ENCODE measurements around the gene TAMM41.

The TAMM41 gene

GRCh38 chr3:11807686-11808085 lies 39.0 kb downstream of the TAMM41 start:
- no peaks in the 10 kb centered on the region for H3K9me3 ChIP-seq
- no peak for DNase-seq
- no peaks in the 10 kb centered on the region for H3K4me1 ChIP-seq
- no peaks in the 10 kb centered on the region for H3K36me3 ChIP-seq
- no peak overlapping the region for H3K4me3 ChIP-seq (ENCODE audit: low read depth, low read length)
- H3K27me3 ChIP-seq: no peaks in the 10 kb centered on the region
- TF ChIP-seq, protein P1, sequence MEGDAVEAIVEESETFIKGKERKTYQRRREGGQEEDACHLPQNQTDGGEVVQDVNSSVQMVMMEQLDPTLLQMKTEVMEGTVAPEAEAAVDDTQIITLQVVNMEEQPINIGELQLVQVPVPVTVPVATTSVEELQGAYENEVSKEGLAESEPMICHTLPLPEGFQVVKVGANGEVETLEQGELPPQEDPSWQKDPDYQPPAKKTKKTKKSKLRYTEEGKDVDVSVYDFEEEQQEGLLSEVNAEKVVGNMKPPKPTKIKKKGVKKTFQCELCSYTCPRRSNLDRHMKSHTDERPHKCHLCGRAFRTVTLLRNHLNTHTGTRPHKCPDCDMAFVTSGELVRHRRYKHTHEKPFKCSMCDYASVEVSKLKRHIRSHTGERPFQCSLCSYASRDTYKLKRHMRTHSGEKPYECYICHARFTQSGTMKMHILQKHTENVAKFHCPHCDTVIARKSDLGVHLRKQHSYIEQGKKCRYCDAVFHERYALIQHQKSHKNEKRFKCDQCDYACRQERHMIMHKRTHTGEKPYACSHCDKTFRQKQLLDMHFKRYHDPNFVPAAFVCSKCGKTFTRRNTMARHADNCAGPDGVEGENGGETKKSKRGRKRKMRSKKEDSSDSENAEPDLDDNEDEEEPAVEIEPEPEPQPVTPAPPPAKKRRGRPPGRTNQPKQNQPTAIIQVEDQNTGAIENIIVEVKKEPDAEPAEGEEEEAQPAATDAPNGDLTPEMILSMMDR (IDR thresholded peaks at IDR 0.05; ENCODE audit: low read depth, low read length): no peak

- no peak overlapping the region for H3K4me3 ChIP-seq (ENCODE audit: low read depth, low read length)
- no peaks in the 10 kb centered on the region for H3K27me3 ChIP-seq
- no peak for DNase-seq
- H3K4me1 ChIP-seq: no peaks in the 10 kb centered on the region
- TF ChIP-seq, protein P1 (IDR thresholded peaks at IDR 0.05; ENCODE audit: low read depth, low read length): no peak
- H3K36me3 ChIP-seq: no peaks in the 10 kb centered on the region
- no peaks in the 10 kb centered on the region for H3K9me3 ChIP-seq
Measured at GRCh38 chr3:11805716-11806115, 41.0 kb downstream of the TAMM41 start.

DNA sequence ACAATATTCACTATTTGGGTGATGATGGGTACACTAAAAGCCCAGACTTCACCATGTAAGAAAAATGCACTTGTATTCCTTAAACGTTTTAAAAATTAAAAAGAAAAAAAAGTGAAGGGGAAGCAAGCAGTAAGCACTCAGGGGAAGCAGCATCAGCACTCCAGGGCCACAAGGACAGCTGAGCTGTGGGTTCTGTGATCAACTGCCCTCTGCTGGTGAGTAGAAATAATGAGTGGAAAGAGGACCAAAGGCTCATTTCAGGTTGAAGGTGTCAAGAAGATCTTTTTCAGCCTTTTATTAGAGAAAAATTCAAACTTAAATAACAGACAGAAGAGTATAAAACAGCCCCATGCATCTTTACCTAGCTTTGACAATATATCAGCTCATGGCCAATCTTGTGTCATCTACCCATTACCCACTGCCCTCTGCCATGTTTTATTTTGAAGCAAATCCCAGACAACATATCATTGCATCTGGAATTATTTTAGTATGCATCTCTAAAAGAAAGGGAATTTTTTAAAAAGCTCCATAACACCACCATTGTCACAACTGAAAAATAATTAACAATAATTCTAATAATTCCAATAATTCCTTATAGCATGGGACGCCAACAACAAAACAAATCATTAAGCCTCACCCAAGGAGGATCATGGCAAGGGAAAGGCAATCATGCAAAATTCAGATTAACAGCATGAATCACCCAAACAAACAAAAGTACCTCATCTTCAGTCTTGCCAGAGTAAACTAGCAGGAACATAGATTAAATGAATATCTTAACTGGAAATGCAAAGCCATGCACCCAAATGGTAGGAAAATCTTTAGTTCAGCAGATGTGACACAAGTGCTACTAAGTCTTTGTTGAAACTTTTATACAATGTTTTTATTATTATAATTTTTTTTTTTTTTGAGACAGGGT lies 42.5 kb downstream of the TAMM41 start:
- TF ChIP-seq, protein P1 (IDR thresholded peaks at IDR 0.05; ENCODE audit: low read depth, low read length): peak; percentile 66
- no peaks in the 10 kb centered on the region for H3K9me3 ChIP-seq
- peak; percentile 23 for DNase-seq
- no peak overlapping the region for H3K4me3 ChIP-seq (ENCODE audit: low read depth, low read length)
- no peaks in the 10 kb centered on the region for H3K36me3 ChIP-seq
- no peaks in the 10 kb centered on the region for H3K27me3 ChIP-seq
- H3K4me1 ChIP-seq: no peaks in the 10 kb centered on the region

DNA sequence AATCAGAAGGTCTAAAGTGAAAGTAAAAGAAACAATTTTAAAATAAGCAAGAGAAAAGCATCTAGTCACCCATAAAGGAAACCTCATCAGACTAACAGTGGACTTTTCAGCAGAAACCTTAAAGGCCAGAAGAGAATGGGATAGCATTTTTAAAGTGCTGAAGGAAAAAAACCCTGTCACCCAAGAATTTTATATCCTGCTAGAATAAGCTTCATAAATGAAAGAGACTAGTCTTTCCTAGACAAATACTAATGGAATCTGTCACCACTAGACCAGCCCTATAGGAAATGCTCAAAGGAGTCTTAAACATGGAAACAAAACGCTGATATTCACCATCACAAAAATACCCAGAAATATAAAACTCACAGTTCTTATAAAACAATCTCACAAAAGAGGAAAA lies 46.9 kb downstream of the TAMM41 start:
- no peaks in the 10 kb centered on the region for H3K4me1 ChIP-seq
- TF ChIP-seq, protein P1 (IDR thresholded peaks at IDR 0.05; ENCODE audit: low read depth, low read length): no peak
- DNase-seq: no peak
- no peak overlapping the region for H3K4me3 ChIP-seq (ENCODE audit: low read depth, low read length)
- no peaks in the 10 kb centered on the region for H3K36me3 ChIP-seq
- no peaks in the 10 kb centered on the region for H3K9me3 ChIP-seq
- H3K27me3 ChIP-seq: no peaks in the 10 kb centered on the region

DNA sequence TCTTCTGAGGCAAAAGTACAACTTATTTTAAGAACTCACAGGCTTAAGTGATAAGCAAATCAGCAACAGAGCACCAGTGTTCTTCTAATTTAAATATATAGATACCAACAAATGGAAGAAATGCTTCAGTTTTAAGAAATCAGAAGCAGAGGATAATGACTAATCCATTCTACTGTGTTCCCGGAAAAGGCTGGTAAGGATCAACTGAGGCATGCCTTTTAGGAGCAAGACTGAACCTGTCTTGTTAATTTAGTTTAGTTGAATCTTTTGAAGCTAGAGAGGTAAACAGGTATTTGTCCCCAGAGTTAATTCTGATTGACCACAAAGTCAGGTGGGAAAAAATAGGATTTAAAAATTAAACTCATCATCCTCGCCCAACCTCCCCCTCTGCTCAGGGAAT lies 51.8 kb downstream of the TAMM41 start:
- no peaks in the 10 kb centered on the region for H3K36me3 ChIP-seq

More for the DNA sequence above, 51.8 kb downstream of the TAMM41 start:
- TF ChIP-seq, protein P1 (IDR thresholded peaks at IDR 0.05; ENCODE audit: low read depth, low read length): no peak
- Histone ChIP-seq H3K27me3 (no peaks in the 10 kb centered on the region), H3K9me3 (no peaks in the 10 kb centered on the region), H3K4me1 (no peaks in the 10 kb centered on the region), H3K4me3 (ENCODE audit: low read depth, low read length) (no peak overlapping the region)
- DNase-seq: no peak

All from BE2C (cell line).